Neutrophil (primary cell): ENCODE data around the gene BCAS3.

Source experiments
- H3K27ac ChIP-seq: fragments of 200-600 bp; sonication (generic); 2 replicates; pipeline ENCODE4 v1.5.1; 2016; ENCODE audit warnings: mild to moderate bottlenecking, moderate library complexity
- H3K27me3 ChIP-seq: fragments of 200-600 bp; sonication (generic); 2 replicates; pipeline ENCODE4 v1.6.0; 2016; ENCODE audit warnings: mild to moderate bottlenecking
- H3K36me3 ChIP-seq: fragments of 200-600 bp; sonication (generic); 2 replicates; pipeline ENCODE4 v1.5.1; 2017
- H3K4me1 ChIP-seq, 2 experiments: fragments of 200-600 bp in 1 of 2; sonication (generic) in 1 of 2; 1 replicate in 1 of 2; 2 replicates in 1 of 2; pipeline versions ENCODE4 v1.5.1 to v1.6.1; 2013 to 2016; ENCODE audit warnings: low read depth in 1 of 2, low read length in 1 of 2, mild to moderate bottlenecking in 1 of 2, moderate library complexity in 1 of 2; ENCODE audit not compliant: control insufficient read depth in 1 of 2, insufficient read depth in 1 of 2
- H3K4me3 ChIP-seq, 2 experiments: fragments of 200-600 bp in 1 of 2; sonication (generic) in 1 of 2; 1 replicate in 1 of 2; 2 replicates in 1 of 2; pipeline ENCODE4 v1.5.1; 2013 to 2016; ENCODE audit warnings: low read depth in 1 of 2, low read length in 1 of 2, mild to moderate bottlenecking in 1 of 2, moderate library complexity in 1 of 2
- H3K9me3 ChIP-seq: fragments of 200-600 bp; sonication (generic); 2 replicates; pipeline ENCODE4 v1.5.1; 2016
- TF ChIP-seq, protein P1 (sequence below): fragments of 200-600 bp; sonication (generic); IDR thresholded peaks from 2 replicates; pipeline ENCODE4 v1.5.1; 2016; ENCODE audit warnings: antibody characterized with exemption

BCAS3 gene

DNA sequence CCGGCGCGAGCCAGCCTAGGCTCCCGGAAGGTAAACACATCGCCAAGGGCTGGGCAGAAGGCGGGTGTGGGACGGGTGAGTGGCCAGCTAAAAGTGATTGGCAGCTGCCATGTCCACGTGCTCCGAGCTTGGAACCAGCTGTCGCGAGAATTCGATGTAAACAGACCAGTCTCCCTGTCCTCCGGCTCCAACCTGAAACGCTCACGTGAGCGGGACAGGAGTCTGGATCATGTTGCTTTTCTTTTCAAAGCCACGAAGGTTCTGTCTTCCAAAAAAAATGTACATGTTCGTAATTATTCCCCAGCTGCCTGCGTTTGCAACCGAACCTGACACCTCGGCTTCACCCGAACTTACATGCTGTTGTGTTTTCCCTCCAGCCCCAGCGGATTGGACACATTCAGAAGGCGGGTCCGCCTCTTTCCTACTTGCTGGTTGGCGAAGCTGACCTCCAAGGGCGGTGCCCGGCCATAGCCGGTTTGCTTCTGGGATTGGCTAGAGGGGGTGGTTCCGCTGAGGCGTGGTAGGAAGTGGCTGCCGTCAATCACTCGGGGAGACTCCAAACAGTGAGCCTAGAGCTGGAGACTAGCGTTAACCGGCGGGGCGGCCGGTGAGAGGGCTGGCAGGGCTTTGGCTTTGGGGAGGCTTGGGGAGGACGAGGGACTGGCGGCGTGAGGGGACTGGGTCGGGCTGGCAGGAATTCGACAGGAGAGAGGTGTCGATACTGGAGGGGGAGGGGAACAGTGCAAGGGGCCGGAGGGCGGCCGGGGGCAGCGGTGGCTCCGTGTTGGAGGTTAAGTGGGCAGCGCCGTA is at the start of gene BCAS3:
Gene BCAS3, plus strand, starts transcription at position 544 of the 810 bp plus-strand sequence.
- Histone ChIP-seq H3K4me3 (peak within 1 kb of the TSS; percentile 90 to 91), H3K27me3 (no peaks in the 10 kb centered on the region), H3K9me3 (no peaks in the 10 kb centered on the region), H3K27ac (peak within 1 kb of the TSS; percentile 95), H3K36me3 (peaks cover 13% of the 10 kb centered on the region), H3K4me1 (peaks cover 16% of the 10 kb centered on the region in 2 experiments)
- TF ChIP-seq, protein P1, sequence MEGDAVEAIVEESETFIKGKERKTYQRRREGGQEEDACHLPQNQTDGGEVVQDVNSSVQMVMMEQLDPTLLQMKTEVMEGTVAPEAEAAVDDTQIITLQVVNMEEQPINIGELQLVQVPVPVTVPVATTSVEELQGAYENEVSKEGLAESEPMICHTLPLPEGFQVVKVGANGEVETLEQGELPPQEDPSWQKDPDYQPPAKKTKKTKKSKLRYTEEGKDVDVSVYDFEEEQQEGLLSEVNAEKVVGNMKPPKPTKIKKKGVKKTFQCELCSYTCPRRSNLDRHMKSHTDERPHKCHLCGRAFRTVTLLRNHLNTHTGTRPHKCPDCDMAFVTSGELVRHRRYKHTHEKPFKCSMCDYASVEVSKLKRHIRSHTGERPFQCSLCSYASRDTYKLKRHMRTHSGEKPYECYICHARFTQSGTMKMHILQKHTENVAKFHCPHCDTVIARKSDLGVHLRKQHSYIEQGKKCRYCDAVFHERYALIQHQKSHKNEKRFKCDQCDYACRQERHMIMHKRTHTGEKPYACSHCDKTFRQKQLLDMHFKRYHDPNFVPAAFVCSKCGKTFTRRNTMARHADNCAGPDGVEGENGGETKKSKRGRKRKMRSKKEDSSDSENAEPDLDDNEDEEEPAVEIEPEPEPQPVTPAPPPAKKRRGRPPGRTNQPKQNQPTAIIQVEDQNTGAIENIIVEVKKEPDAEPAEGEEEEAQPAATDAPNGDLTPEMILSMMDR, result peak; percentile 54

DNA sequence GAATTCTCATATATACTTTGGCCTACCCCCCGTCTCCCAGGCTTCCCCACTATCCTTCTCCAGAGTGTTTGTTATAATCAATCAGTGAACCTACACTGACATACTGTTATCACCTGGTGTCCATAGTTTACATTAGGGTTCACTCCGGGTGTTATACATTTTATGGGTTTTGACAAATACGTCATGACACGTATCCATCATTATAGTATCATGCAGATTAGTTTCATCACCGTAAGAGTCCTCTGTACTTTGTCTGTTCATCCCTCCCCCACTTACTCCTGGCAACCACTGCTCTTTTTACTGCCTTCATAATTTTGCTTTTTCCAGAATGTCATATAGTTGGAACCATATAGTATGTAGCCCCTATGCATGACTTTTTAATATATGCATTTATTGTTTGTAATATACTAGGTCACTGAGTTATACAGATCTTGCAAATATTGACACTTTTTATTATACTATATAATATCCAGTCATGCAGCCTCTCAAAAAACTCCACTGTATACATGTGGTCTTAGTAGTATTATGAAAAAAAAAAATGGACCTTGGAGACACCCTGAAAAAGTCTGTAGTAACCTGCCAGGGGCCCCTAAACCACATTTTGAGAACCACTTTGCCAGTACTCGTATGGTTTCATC is 49.3 kb upstream of the BCAS3 start:
- no peaks in the 10 kb centered on the region for H3K9me3 ChIP-seq
- TF ChIP-seq, protein P1, result no peak
- no peak overlapping the region for H3K27ac ChIP-seq
- H3K4me1 ChIP-seq, result no peaks in the 10 kb centered on the region
- no peaks in the 10 kb centered on the region for H3K27me3 ChIP-seq
- H3K36me3 ChIP-seq, result peaks cover 40% of the 10 kb centered on the region
- no peak overlapping the region for H3K4me3 ChIP-seq

DNA sequence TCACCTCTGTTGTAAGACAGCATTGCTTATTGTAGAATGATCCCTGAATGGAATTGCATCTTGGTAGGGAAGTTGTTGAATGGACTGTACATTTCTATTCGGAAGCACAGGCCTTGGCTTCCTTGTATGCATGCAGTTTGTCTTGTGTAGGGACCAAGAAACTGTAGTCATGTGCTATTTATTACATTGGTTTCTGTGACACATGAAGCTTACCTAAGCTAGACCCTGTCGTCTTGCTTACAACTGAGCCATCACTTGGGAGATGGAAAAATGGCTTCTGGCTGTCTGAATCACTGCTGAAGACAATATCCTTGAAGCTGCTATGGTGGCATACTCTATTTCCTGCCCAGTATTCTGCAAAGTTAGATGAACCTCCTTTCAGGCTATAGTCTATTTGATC is 48.5 kb upstream of the BCAS3 start:
- no peaks in the 10 kb centered on the region for H3K4me1 ChIP-seq
- H3K27ac ChIP-seq, result no peak overlapping the region
- H3K4me3 ChIP-seq, result no peak overlapping the region
- no peaks in the 10 kb centered on the region for H3K27me3 ChIP-seq
- no peaks in the 10 kb centered on the region for H3K9me3 ChIP-seq
- peaks cover 45% of the 10 kb centered on the region for H3K36me3 ChIP-seq
- TF ChIP-seq, protein P1, result no peak

DNA sequence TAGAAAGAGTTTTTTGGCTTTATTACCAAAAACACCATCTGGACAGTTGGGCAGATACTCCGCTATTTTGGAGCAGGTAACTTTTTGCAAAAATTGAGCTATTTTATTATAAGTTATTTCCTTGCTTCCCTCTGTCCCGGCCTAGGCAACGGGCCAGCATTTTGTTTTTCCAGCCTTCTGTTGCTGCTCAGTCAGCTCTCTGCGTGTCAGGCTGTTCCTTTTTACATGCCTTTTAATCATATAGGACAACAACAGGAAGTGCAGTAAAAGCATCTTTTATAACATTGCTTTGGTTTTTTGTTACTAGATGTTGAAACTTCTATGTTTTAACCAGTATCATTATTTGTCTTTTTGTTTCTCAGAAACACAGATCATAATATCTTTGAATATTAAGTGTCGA is 47.3 kb upstream of the BCAS3 start:
- Histone ChIP-seq H3K27ac (no peak overlapping the region), H3K4me3 (no peak overlapping the region), H3K9me3 (no peaks in the 10 kb centered on the region), H3K27me3 (no peaks in the 10 kb centered on the region), H3K36me3 (peaks cover 49% of the 10 kb centered on the region), H3K4me1 (no peaks in the 10 kb centered on the region)
- TF ChIP-seq, protein P1, result no peak

DNA sequence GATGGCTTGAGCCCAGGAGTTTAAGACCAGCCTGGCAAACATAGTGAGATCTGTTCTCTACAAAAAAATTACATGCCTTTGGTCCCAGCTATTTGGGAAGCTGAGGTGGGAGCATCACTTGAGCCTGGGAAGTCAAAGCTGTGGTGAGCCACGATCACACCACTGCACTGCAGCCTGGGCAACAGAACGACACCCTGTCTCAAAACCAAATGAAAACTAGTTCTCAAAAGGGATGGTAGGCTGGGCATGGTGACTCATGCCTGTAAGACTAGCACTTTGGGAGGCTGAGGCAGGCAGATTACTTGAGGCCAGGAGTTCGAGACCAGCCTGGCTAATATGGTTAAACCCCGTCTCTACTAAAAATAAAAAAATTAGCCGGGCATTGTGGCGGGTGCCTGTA is 46.5 kb upstream of the BCAS3 start:
- Histone ChIP-seq H3K27ac (no peak overlapping the region), H3K27me3 (no peaks in the 10 kb centered on the region), H3K4me1 (no peaks in the 10 kb centered on the region), H3K36me3 (peaks cover 50% of the 10 kb centered on the region), H3K4me3 (no peak overlapping the region), H3K9me3 (no peaks in the 10 kb centered on the region)
- TF ChIP-seq, protein P1, result no peak
